ENCODE measurements around the gene MYOD1. TPM values are rescaled to one million over a fixed set of nuclear protein-coding genes. Genes with fewer than 3 reads are reported as not detected.

MYOD1 gene
- total and polyA plus RNA-seq, 2 of the 13 experiments (the other 11 are each of a cell fraction or from before 2014, with no cell fraction given) = not detected

- TF ChIP-seq KDM5A (IDR thresholded peaks at IDR 0.05; ENCODE audit: borderline replicate concordance, low read length) (no peak), THAP11 (CRISPR knock-in tag; IDR thresholded peaks at IDR 0.05) (peak; percentile 35; the same call in 1 of the 2 replicates), ZNF841 (CRISPR knock-in tag; IDR thresholded peaks at IDR 0.05; ENCODE audit: borderline replicate concordance) (no peak), ZNF7 (CRISPR knock-in tag; IDR thresholded peaks at IDR 0.05) (no peak), PHF20 (CRISPR knock-in tag; IDR thresholded peaks at IDR 0.05) (no peak), SAFB2 (CRISPR knock-in tag; IDR thresholded peaks at IDR 0.05; ENCODE audit: borderline replicate concordance, low read depth) (no peak), IKZF1 (IDR thresholded peaks at IDR 0.05) (no peak), PAF1 (CRISPR knock-in tag; IDR thresholded peaks at IDR 0.05) (no peak), ZFP41 (CRISPR knock-in tag; IDR thresholded peaks at IDR 0.05; ENCODE audit: borderline replicate concordance) (no peak), ZHX2 (IDR thresholded peaks at IDR 0.05; ENCODE audit: low read depth) (0 out of 2 replicates have a peak, but pooled peaks have one; percentile 17), ZHX2 (CRISPR knock-in tag; IDR thresholded peaks at IDR 0.05; ENCODE audit: borderline replicate concordance) (no peak), NFKB2 (CRISPR knock-in tag; IDR thresholded peaks at IDR 0.05; ENCODE audit: borderline replicate concordance) (no peak), ZNF44 (CRISPR knock-in tag; IDR thresholded peaks at IDR 0.05) (no peak), KDM2A (CRISPR knock-in tag; IDR thresholded peaks at IDR 0.05; ENCODE audit: borderline replicate concordance, low read depth) (peak; percentile 49; the same call in 1 of the 2 replicates), ZNF891 (CRISPR knock-in tag; IDR thresholded peaks at IDR 0.05) (peak; percentile 36; the same call in 1 of the 2 replicates), RAD21 (CRISPR knock-in tag; IDR thresholded peaks at IDR 0.05) (peak; percentile 81)
- TF ChIP-seq, protein P1, sequence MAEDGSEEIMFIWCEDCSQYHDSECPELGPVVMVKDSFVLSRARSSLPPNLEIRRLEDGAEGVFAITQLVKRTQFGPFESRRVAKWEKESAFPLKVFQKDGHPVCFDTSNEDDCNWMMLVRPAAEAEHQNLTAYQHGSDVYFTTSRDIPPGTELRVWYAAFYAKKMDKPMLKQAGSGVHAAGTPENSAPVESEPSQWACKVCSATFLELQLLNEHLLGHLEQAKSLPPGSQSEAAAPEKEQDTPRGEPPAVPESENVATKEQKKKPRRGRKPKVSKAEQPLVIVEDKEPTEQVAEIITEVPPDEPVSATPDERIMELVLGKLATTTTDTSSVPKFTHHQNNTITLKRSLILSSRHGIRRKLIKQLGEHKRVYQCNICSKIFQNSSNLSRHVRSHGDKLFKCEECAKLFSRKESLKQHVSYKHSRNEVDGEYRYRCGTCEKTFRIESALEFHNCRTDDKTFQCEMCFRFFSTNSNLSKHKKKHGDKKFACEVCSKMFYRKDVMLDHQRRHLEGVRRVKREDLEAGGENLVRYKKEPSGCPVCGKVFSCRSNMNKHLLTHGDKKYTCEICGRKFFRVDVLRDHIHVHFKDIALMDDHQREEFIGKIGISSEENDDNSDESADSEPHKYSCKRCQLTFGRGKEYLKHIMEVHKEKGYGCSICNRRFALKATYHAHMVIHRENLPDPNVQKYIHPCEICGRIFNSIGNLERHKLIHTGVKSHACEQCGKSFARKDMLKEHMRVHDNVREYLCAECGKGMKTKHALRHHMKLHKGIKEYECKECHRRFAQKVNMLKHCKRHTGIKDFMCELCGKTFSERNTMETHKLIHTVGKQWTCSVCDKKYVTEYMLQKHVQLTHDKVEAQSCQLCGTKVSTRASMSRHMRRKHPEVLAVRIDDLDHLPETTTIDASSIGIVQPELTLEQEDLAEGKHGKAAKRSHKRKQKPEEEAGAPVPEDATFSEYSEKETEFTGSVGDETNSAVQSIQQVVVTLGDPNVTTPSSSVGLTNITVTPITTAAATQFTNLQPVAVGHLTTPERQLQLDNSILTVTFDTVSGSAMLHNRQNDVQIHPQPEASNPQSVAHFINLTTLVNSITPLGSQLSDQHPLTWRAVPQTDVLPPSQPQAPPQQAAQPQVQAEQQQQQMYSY (CRISPR knock-in tag; IDR thresholded peaks at IDR 0.05) = no peak
Measured at GRCh38 chr11:17730608-17731462, 11.5 kb downstream of the MYOD1 start (continued).
